GM18907 (cell line): ENCODE results near the gene RASD1.
"Not testable (repeated sequence)": the region's sequence is repeated elsewhere in the genome, so short reads cannot be mapped to it uniquely, and the experiment has no call there.

Experiments used
- ATAC-seq: cut with Tn5 transposase; IDR thresholded peaks from one replicate; pipeline ENCODE4 v1.9.1; 2021; ENCODE audit warnings: mild to moderate bottlenecking, moderate library complexity; ENCODE audit not compliant: unreplicated experiment

The RASD1 gene

GRCh38 chr17:17497845-17498520 lies 1.8 kb upstream of the RASD1 start:
- ATAC-seq: no peak

GRCh38 chr17:17497065-17497844 lies 1.1 kb upstream of the RASD1 start:
- no peak for ATAC-seq

- no peak for ATAC-seq
Observed at GRCh38 chr17:17495536-17496188, 533 bp downstream of the RASD1 start.

- ATAC-seq: no peak
Observed at GRCh38 chr17:17494870-17495535, 1.2 kb downstream of the RASD1 start.

- ATAC-seq: no peak
Observed at GRCh38 chr17:17494499-17494869, 1.7 kb downstream of the RASD1 start.

GRCh38 chr17:17493986-17494466 lies 2.2 kb downstream of the RASD1 start:
- ATAC-seq: no peak

- no peak for ATAC-seq
Observed at GRCh38 chr17:17493249-17493985, 2.8 kb downstream of the RASD1 start.

GRCh38 chr17:17492571-17492970 lies 3.6 kb downstream of the RASD1 start:
- no peak for ATAC-seq

GRCh38 chr17:17492085-17492484 lies 4.1 kb downstream of the RASD1 start:
- ATAC-seq: no peak

GRCh38 chr17:17491546-17491988 lies 4.6 kb downstream of the RASD1 start:
- ATAC-seq: no peak

- ATAC-seq: no peak
Observed at GRCh38 chr17:17491031-17491471, 5.1 kb downstream of the RASD1 start.

GRCh38 chr17:17487998-17488397 lies 8.2 kb downstream of the RASD1 start:
- no peak for ATAC-seq

GRCh38 chr17:17486416-17486815 lies 9.8 kb downstream of the RASD1 start:
- ATAC-seq: not testable (repeated sequence)

GRCh38 chr17:17485420-17485819 lies 10.8 kb downstream of the RASD1 start:
- ATAC-seq: no peak

- no peak for ATAC-seq
Observed at GRCh38 chr17:17484451-17484899, 11.7 kb downstream of the RASD1 start.

- ATAC-seq: no peak
Observed at GRCh38 chr17:17481860-17482259, 14.3 kb downstream of the RASD1 start.

- ATAC-seq: no peak
Observed at GRCh38 chr17:17480593-17481148, 15.5 kb downstream of the RASD1 start.

- ATAC-seq: no peak
Observed at GRCh38 chr17:17479209-17479608, 17.0 kb downstream of the RASD1 start.

- peak; percentile 80 for ATAC-seq
Observed at GRCh38 chr17:17476865-17477467, 19.2 kb downstream of the RASD1 start, which contains the start of gene MED9. Gene MED9, plus strand, starts transcription at chr17:17477000. Its CDS starts 42 bp downstream, at chr17:17477042.
